HG02642 (cell line): ENCODE data around the gene SULT1A2.
"Not testable (repeated sequence)": the region's sequence is repeated elsewhere in the genome, so short reads cannot be mapped to it uniquely, and the experiment has no call there.

Experiments used
- ATAC-seq: cut with Tn5 transposase; IDR thresholded peaks from one replicate; pipeline ENCODE4 v1.9.1; 2021; ENCODE audit warnings: mild to moderate bottlenecking; ENCODE audit not compliant: unreplicated experiment, poor library complexity

SULT1A2 gene

DNA sequence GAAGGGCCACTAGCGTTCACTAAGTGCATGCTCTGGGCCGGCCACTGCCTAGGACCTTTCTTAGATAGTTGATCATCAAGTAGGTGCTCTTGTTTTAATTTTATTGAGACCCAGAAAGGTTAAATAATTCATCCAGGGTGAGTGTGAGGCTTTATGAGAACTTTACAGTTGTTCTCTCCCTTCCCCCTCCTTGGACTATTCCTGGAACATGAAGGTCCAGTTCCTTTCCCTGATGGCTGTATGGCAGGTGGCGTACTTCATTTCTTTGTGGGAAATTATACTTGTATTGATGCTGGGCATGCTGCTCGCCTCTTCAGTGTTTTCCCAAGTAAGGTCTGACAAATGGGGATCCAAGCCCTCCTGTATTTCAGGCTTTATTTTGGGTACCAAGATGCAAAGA is 34.7 kb downstream of the SULT1A2 start:
- ATAC-seq = no peak

DNA sequence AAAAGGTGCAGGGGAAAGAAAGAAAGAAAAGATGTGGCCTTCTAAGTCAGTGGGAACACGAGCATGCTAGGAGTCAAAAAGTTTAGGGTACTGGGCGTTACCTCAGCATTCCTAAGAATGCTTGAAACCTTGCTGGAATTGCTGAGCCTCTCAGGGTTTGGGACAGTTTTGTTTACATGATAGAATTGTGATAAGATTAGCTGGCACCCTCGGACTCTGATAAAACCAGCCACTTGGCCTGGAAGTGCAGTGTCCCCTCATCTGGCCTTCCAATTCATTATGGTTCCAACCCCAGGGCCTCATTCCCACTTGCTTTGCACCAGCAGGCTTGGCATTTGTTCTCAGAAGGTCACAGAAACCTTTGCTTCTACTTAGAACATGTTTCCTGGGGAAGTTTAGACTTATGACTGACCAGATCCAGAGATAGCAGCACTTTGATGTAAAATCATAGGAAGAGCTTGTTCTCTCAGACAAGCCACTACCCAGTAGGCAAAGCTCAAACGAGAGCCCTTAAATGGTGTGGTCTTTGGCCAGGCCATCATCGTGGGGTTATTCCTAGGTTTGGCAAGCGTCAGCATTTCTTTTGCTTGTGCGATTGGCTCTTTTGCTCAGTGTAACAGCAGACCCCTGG is 35.2 kb downstream of the SULT1A2 start:
- ATAC-seq = no peak

DNA sequence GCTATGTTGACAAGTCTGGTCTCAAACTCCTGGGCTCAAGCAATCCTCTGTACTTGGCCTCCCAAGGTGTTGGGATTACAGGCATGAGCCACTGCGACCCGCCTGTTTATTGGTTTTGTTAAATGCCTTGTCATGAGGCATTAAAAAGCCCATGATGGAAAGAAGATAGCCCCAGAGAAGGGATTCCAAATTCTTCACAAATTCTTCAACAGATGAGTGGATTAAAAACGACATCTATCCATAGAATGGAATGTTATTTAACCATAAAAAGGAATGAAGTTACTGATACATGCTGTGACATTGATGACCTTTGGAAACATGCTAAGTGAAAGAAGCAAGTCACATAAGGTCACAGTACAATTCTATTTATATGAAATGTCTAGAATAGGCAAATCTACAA is 38.4 kb downstream of the SULT1A2 start:
- no peak for ATAC-seq

DNA sequence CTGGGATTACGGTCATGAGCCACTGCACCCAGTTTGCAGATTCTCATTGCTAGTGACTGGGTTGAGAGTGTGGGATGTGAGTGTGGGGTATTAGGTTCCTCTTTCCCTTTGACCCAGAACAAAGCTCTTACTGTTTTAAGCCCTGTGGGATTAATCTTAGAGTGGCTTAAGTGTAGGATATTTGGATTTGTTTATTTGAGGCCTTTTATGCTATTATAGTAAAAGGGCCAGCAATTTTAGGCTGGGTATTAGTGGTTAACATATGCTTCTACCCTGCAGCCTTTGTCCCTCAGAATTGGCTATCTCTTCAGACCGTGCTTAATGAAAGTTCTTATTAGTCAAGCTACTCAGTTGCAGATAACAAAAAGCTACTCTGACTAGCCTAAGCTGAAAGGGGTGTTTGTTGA is 39.9 kb downstream of the SULT1A2 start:
- no peak for ATAC-seq

DNA sequence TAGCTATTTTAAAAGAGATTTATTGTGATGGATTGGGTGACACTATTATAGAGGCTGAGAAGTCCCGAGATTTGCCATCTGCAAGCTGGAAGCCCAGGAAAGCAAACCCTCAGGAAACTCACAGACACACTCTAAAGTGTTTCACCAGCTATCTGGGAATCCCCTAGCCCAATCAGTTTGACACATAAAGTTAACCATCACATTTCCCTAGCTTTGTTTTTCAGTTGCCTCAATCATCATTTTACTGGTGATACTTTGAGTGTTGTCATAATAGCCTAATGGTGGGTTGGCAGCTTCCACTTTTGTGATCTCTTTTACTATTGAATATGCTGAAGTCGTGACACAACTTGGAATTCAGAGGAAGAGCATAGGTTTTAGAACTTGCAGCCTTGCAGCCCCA is 41.3 kb downstream of the SULT1A2 start:
- no peak for ATAC-seq

DNA sequence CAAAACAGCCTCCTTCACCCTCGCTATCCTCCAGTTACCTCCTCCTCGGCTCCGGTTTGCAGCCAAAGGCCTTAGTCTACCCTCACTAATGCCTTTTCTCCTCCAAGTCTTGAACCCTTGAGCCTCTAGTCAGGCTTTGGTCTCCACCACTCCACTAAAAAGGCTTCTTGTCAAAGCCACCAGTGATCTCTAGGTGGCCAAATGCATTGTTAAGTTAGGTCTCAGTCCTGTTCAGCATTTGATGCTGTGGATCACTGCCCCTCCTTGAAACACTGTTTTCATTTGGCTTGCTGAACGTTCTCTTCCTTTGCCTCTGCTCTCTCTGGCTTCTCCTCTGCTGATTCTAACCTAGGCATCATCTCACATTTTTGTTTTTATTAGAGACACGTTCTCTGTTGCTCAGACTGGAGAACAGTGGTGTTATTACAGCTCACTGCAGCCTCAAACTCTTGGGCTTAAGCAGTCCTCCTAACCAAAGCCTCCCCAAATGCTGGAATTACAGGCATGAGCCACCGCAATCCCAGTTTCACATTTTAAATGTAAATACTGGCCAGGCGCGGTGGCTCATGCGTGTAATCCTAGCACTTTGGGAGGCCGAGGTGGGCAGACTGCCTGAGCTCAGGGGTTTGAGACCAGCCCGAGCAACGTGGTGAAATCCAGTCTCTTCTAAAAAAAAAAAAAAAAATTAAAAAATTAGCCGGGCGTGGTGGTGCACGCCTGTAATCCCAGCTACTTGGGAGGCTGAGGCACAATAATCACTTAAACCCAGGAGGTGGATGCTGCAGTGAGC is 42.0 kb downstream of the SULT1A2 start:
- ATAC-seq = no peak

DNA sequence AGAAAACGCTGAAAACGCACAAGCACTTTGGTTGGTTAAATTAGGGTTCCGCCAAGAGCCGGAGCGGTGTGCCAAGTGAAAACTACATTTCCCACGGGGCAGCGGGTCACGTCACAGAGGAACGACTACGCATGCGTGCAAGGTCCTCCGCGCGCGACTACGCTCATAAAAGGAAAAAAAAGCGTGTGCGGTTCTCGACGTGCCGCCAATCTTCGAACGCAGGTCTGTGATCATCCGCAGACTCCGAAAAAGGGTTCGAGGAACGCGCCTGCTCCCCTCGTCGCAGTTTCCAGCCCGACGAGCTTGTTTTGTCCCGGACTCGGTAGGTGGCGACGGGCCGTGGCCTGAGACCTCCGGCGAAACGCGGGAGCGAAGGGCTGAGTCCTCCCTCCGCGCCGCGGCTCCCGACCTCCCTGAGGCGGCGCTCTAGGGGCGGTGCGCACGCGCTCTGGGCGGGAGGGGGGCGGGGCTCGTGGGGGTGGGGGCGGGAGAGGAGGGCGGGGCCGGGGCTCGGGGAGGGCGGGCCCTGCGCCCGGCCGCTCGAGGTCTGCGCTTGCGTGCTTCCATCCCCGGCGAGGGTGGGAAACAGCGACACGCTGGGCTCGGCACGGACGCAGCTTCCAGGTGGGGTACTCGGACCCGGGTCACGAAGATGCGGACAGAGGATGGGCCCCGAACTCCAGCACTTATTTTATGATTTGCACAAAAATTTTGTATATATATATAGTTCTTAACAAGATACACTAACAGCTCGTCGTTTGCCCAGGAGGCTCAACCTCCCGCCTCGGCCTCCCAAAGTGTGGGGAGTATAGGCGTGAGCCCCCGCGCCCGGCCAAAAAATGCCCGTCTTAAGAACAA is 42.8 kb downstream of the SULT1A2 start, which contains the start of gene SGF29:
TSS of gene SGF29 (plus strand) at position 145 of the 858 bp plus-strand sequence. CDS start 27,150 bp downstream, outside the sequence.
- peak; percentile 91 for ATAC-seq

DNA sequence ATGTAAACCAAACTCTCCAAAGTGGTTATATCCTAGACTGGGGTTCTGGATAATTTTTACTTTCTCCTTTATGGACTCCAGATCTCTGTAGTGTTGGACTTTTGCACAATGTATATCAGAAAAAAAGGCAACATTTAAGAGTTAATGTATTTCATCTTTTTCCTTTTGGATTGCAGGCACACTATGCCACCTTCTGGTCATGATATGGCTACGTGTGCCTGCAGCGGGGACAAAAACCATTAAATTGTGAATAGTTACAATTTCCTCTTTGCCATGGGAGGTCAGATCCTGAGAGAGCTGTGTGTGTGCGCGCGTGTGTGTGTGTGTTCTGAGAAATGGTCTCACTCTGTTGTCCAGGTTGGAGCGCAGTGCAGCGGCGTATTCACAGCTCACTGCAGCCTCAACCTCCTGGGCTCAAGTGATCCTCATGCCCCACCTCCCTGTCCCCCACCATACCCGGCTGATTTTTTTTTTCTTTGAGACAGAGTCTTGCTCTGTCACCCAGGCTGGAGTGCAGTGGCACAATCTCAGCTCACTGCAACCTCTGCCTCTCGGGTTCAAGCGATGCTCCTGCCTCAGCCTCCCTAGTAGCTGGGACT is 47.5 kb downstream of the SULT1A2 start:
- no peak for ATAC-seq

DNA sequence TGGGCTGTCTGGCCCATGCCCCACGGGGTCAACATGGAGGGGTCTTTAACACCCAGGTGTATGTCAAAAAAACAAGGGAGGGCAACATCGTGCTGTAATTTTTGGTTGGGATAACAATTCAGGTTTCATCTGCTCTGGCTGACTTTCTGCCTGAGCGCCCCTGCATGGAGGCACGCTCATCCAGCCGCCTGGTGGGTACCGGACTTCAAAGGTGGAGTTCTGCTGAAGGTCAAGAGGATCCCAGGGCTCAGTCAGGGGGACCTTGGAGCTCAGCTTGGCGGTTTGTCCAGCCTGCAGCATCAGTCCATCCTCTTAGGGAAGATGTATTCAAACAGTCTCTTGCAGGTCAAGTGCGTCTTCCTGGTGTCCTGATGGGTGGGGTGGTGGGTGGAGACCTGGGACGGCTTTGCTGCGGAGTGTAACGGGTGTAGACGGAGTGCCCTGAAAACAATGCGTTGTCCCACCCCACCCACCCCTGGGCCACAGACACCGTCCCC is 48.5 kb downstream of the SULT1A2 start:
- ATAC-seq = no peak

DNA sequence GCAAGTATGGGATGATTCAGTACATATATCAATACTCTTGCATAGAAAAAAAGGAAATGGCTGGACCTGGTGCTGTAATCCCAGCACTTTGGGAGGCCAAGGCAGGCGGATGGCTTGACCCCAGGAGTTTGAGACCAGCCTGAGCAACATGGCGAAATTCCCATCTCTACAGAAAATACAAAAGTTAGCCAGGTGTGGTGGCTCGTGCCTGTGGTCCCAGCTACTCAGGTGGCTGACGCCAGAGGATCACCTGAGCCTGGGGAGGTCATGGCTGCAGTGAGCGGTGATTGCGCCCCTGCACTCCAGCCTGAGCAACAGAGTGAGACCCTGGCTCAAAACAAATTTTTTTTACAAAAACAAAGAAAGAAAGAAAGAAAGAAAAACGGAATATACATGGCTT is 50.2 kb downstream of the SULT1A2 start:
- no peak for ATAC-seq

DNA sequence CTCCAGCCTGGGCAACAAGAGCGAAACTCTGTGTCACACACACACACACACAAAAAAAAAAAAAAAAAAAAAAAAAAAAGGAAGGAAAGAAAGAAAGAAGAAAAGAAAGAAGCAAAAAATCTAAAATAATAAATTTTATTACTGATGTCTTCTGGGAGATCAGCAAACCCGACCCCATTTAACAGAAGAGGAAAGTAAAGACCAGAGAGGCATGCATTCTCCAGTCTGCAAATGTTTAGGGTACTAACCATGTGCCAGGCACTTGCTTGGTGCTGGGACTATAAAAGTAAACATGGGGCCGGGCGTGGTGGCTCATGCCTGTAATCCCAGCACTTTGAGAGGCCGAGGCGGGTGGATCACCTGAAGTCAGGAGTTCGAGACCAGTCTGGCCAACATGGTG is 50.9 kb downstream of the SULT1A2 start:
- ATAC-seq = not testable (repeated sequence)

DNA sequence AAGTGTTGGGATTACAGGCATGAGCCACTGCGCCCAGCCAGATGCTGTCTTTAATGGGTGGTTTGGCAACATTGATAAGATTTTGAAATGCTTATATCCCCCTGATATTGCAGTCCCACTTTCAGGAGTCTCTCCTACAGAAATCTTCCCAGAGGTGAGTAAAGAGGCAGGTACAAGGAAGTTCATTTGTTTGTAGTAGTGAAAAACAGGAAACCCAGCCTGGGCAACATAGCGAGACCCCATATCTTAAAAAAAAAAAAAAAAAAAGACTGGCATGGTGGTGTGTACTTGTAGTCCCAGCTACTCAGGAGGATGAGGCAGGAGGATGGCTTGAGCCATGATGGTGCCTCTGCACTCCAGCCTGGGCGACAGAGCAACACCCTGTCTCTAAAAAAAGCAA is 51.9 kb downstream of the SULT1A2 start:
- ATAC-seq = no peak

DNA sequence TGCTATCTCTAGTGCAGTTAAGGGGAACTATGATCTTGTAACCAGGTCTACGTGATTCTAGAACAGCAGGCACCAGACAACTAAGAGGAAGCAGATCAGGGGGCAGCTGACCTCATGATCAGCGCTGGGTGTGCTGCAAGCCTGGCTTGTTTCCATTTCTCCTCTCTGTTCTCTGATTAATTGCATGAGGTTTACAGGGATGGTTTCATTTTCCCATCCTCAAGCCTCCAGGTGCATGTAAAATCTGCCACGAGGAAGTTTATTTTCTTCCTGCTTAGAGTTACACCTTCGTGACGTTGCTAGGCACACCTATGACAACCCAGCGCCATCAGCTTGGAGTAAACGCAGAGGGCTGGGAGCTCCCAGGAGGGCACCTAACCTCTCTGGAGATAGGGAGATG is 53.8 kb downstream of the SULT1A2 start:
- ATAC-seq = no peak

DNA sequence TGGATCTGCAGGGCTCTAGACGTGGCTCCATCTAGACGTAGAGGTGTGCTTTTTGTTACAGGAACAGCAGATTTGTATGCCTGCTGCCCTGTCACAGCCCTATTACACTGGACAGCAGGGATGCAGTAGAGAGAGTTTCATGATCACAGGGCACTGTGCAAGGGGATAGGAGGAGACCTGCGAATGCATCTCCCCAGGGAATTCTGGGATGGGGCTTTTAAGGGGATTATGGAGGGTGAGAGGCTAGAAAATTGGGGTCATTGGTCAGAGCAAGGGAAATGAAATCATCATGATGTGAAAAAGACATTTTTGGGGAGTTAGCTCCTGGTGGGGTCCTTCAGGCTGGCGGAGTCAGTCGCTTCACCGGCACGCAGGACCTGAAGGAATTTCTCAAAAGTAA is 54.2 kb downstream of the SULT1A2 start:
- no peak for ATAC-seq
